ENCODE data around the gene CCDC106.

Gene CCDC106

DNA sequence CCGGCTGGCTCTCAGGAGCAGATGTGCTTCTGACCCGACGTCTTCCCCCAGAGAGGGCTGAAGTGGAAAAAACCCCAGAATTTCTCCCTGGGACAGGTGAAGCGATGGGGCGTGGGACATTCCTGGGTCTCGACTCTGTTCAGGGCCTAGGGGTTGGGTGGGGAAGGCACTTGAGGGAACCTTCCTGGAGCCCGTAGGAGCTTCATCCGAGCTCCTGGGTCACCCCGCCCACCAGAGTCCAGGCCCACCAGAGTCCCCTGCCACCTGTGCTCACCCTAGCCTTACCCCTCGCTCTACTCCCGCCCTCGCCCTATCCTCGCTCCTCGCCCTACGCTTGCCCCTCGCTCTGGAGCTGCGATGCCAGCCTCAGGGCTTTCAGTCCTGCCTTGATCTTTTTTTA is 50.2 kb downstream of the CCDC106 start:
- no peak overlapping the region for H3K27ac ChIP-seq
- no peak for TF ChIP-seq CTCF (conservative IDR thresholded peaks at IDR 0.05)
- TF ChIP-seq ZFX (IDR thresholded peaks at IDR 0.05), result no peak

GRCh38 chr19:55699221-55699620 is 51.2 kb downstream of the CCDC106 start:
- TF ChIP-seq CTCF (conservative IDR thresholded peaks at IDR 0.05) (no peak), ZFX (IDR thresholded peaks at IDR 0.05) (no peak)
- H3K27ac ChIP-seq, result no peak overlapping the region

DNA sequence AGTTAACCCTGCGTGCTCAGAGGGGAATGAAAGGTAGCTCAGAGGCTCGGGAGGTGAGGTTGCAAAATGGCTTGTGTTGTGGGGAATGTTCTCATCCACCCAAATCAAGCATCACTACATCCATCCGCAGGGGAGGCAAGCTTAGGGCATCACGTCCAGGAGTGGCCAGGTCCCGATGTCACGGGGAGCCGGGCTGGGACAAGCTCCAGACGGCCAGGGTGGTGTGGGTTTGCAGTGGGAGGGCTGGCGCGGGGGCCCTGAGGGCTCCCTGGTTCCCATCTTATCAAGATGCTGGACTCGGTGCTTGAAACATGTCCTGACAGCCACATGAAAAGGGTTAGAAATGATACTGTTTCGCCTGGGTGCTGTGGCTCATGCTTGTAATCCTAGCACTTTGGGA is 52.8 kb downstream of the CCDC106 start:
- no peak overlapping the region for H3K27ac ChIP-seq
- TF ChIP-seq CTCF (conservative IDR thresholded peaks at IDR 0.05) (no peak), ZFX (IDR thresholded peaks at IDR 0.05) (no peak)

DNA sequence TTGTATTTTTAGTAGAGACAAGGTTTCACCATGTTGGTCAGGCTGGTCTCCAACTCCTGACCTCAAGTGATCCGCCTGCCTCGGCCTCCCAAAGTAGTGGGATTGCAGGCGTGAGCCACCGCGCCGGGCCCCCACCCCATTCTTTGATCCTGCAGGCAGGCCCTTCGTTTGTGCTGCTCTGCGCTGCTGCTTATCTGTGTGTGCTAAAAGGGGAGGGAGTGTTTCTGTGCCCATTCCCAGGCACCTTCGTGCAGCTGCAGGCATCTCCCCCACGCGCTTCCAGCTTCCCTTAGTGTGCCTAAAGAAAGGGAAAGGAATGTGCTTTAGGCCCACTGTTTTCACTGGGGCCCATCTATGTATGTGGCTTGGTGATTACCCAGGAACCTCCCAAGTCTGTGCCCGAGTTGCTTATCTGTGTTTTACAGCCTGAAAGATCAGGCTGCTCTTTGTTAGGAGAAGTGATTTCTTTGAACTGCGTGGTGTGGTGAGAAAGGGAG is 54.2 kb downstream of the CCDC106 start:
- TF ChIP-seq CTCF (conservative IDR thresholded peaks at IDR 0.05) (no peak), ZFX (IDR thresholded peaks at IDR 0.05) (no peak)
- no peak overlapping the region for H3K27ac ChIP-seq

All from C4-2B (cell line).